ENCODE results near the gene CCT7. TPM values are rescaled to one million over a fixed set of nuclear protein-coding genes. Genes with fewer than 3 reads are reported as not detected.
A peak's percentile ranks its signal among the peaks of the same experiment; 100 is the strongest.

Gene CCT7
- total and polyA plus RNA-seq, 2 of the 8 experiments (the other 6 are each of a cell fraction or from before 2014, with no cell fraction given): 440 to 474 TPM

DNA sequence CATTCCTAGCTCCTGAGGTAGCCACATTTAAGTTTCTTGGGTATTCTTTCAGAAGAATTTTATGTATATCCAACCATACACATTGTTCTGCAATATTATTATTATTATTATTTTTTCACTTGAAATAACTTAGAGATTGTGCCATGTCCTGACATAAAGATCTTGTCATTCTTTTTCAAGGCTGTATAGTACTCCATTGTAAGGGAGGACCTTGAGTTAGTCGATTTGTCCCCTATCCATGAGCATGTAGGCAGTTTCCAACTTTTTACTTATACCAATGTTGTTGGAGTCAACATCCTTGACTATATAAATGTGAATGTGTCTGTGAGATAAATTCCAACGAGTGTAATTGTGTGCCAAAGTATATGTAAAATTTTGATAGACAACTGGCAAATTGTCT is 60.1 kb downstream of the CCT7 start:
- POLR2A ChIA-PET (ENCODE audit: partially characterized antibody): interaction anchor here (1.2 kb wide), 1 partner anchor 60 kb away, joined by 4 read pairs; the partner anchor contains the start of gene CCT7
- Histone ChIP-seq H3K14ac (ENCODE audit: insufficient read length) (no peak overlapping the region), H3K23me2 (ENCODE audit: low read depth, low read length) (peaks cover 12% of the 10 kb centered on the region), H2BK15ac (ENCODE audit: low read length) (no peak overlapping the region), H2BK120ac (replicated peaks; ENCODE audit: low read depth, low read length) (no peak overlapping the region), H3K56ac (replicated peaks; ENCODE audit: insufficient read length, low read depth, low read length) (no peak overlapping the region), H3K23ac (ENCODE audit: insufficient read length) (no peak overlapping the region), H3K4me3 (ENCODE audit: extremely low read depth in 1 of 4, insufficient read depth in 2 of 4, low read depth in 3 of 4, low read length in 4 of 4) (peak overlapping the region in 1 of 4 experiments; percentile 68; a peak in 2 of 8 replicates), H3K79me1 (ENCODE audit: low read depth, low read length) (no peaks in the 10 kb centered on the region), H2AK5ac (ENCODE audit: low read depth, low read length) (no peak overlapping the region), H4K5ac (ENCODE audit: insufficient read length, low read depth, low read length) (no peak overlapping the region), H3K36me3 (ENCODE audit: control insufficient read depth in 2 of 4, insufficient read depth in 4 of 4, low read length in 3 of 4) (no peaks in the 10 kb centered on the region; a peak in 1 of 8 replicates), H2BK20ac (ENCODE audit: low read length) (no peak overlapping the region), H3K27ac (ENCODE audit: low read depth, low read length) (no peak overlapping the region), H4K20me1 (replicated peaks in 1 of 2; ENCODE audit: control insufficient read depth in 1 of 2, insufficient read depth in 2 of 2, low read length in 2 of 2) (peaks cover 9 to 15% of the 10 kb centered on the region in 2 experiments), H4K91ac (replicated peaks; ENCODE audit: insufficient read length, low read length) (no peak overlapping the region), H2BK12ac (ENCODE audit: low read depth, low read length) (no peak overlapping the region), H2BK5ac (ENCODE audit: low read depth, low read length) (no peak overlapping the region), H4K8ac (ENCODE audit: extremely low read depth, insufficient read depth, low read length) (no peak overlapping the region), H3K18ac (ENCODE audit: extremely low read depth, low read length) (no peak overlapping the region), H3K4ac (replicated peaks; ENCODE audit: insufficient read length, low read depth, low read length) (no peak overlapping the region), H3K9ac (replicated peaks in 1 of 4; ENCODE audit: extremely low read depth in 1 of 4, low read depth in 3 of 4, low read length in 3 of 4) (no peak overlapping the region), H2AFZ (ENCODE audit: low read length) (no peak overlapping the region), H3K4me2 (ENCODE audit: insufficient read depth in 1 of 2, low read depth in 2 of 2, low read length in 2 of 2) (peak overlapping the region; percentile 78 to 90; a peak in 2 of 4 replicates), H3K4me1 (replicated peaks in 1 of 4; ENCODE audit: control insufficient read depth in 3 of 4, insufficient read depth in 4 of 4, low read length in 3 of 4) (peaks cover 0 to 11% (median 3%) of the 10 kb centered on the region in 4 experiments; a peak in 4 of 7 replicates), H3K9me3 (ENCODE audit: insufficient read depth in 2 of 2, low read depth in 1 of 2, low read length in 1 of 2) (no peaks in the 10 kb centered on the region), H3K27me3 (replicated peaks in 1 of 4; ENCODE audit: control insufficient read depth in 3 of 4, extremely low read depth in 1 of 4, insufficient read depth in 3 of 4, low read length in 3 of 4) (peaks cover 28 to 63% (median 55%) of the 10 kb centered on the region in 4 experiments), H3K79me2 (ENCODE audit: control insufficient read depth in 1 of 2, insufficient read depth in 2 of 2, low read length in 2 of 2) (no peaks in the 10 kb centered on the region)
- WGBS, 2 experiments (ENCODE audit: extremely low coverage in 1 of 2, insufficient coverage in 1 of 2, insufficient read length in 1 of 2, insufficient replicate concordance in 2 of 2, low coverage in 1 of 2, low lambda C conversion rate in 2 of 2, missing lambda C conversion rate in 1 of 2): 84% methylated on average over 2 of the region's 2 CpGs; no CpG with 5 or more reads in 1 of the 2 experiments
- TF ChIP-seq SIN3A (conservative IDR thresholded peaks at IDR 0.05 in 1 of 2, IDR thresholded peaks at IDR 0.05 in 1 of 2; ENCODE audit: low read depth in 1 of 2, low read length in 2 of 2): no peak
- TF ChIP-seq KDM4A (IDR thresholded peaks at IDR 0.05; ENCODE audit: low read depth, low read length, severe bottlenecking): no peak
- TF ChIP-seq, protein P1, sequence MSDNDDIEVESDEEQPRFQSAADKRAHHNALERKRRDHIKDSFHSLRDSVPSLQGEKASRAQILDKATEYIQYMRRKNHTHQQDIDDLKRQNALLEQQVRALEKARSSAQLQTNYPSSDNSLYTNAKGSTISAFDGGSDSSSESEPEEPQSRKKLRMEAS (IDR thresholded peaks at IDR 0.05): no peak
- TF ChIP-seq GABPA (IDR thresholded peaks at IDR 0.05; ENCODE audit: borderline replicate concordance, insufficient read depth, low read length): no peak
- no peak for TF ChIP-seq PHF8 (conservative IDR thresholded peaks at IDR 0.05; ENCODE audit: low read depth, low read length)
- no peak for TF ChIP-seq BACH1 (IDR thresholded peaks at IDR 0.05; ENCODE audit: low read length)
- no peak for TF ChIP-seq TBP (IDR thresholded peaks at IDR 0.05; ENCODE audit: low read depth, low read length)
- TF ChIP-seq CTBP2 (IDR thresholded peaks at IDR 0.05; ENCODE audit: borderline replicate concordance, insufficient read depth, insufficient read length, low read length): no peak
- TF ChIP-seq POLR2AphosphoS5 (IDR thresholded peaks at IDR 0.05; ENCODE audit: low read depth, low read length): no peak
- FAIRE-seq (no peak), DNase-seq (ENCODE audit: low read depth in 1 of 2, low spot score in 2 of 2) (no peak)
- CTCF ChIA-PET (ENCODE audit: partially characterized antibody): interaction anchor here (0.7 to 6.5 kb wide), 3 partner anchors 8 to 18 kb away, joined by 3 to 122 read pairs (median 3); no protein-coding TSS in a partner anchor

All from H1 (cell line).